GM21737 (cell line): Measurements from ENCODE around the gene UQCR10.

Experiments
- ATAC-seq: cut with Tn5 transposase; IDR thresholded peaks from one replicate; pipeline ENCODE4 v1.9.1; 2021; ENCODE audit warnings: mild to moderate bottlenecking, moderate library complexity; ENCODE audit not compliant: unreplicated experiment

Gene UQCR10

DNA sequence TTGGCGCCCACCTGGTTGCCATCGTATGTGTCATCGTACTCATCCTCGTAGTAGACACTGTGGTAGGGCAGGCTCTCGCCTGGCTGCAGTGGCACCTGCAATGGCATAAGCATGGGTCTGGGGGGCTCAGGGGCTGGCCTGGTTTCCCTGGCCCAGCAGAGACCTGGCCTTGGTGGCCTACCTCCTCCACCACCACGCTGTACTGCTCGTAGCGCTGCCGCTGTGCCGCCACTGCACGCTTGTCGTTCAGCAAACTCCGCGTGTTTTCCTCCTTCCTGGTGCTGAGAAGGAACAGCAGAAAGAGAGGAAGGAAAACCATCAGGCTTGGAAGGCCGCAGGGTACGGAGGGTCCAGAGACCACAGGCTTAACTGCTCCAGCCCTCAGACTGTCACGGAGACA is 26.2 kb downstream of the UQCR10 start:
- no peak for ATAC-seq

DNA sequence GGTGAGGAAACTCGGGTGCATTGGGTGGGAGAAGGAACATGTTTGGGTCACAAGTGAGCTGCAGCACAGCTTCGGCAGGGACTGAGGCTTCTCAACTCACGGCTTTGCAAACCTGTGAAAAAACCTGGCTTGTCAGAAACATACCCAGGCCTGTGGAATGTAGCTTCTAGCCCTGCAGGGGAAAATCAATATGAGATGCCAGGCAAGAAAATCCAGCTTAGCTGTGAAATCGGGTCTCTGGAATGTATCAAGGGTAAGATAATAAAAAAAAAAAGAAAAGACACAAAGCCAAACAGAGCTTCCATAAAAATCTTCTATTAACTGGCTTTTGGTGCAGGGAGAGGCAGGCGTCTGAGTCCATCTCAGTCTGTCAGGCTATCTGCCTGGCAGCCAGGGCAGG is 28.5 kb downstream of the UQCR10 start:
- no peak for ATAC-seq

DNA sequence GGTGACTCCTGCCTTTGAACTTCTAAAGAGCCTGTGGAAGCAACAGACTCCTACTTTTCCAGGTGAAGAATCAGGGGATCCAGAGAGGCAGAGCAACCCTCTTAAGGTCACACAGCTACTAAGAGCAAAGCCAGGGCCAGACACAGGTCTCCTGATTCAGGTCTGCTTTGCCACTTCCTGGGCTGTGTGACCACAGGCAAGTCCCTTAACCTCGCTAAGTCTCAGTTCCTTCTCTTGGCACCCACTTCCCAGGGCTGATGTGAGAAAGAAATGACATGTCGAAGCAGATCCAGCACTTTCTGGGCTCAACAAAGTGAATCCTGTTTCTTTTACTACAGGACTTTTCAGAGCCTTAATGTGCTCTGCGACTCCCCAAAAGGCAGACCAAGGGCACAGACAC is 30.2 kb downstream of the UQCR10 start:
- ATAC-seq, result no peak

DNA sequence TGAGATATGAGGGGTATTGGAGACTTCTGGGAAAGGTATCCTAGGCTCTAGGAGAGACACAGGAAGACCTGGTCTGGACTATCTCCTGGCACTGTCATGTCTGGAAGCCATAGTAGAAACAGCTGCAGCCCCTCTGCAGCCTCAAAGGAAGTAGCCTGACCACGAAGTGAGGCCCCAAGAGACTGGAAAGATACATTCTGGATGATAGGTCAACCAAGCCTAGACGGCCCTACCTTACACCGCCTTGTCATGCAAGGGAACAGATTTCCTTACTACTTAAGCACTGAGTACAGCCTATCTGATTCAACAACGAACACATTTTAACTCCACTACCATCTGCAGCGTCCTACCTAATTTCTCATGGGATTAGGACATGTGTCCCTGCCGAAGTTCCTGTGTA is 31.1 kb downstream of the UQCR10 start:
- no peak for ATAC-seq

DNA sequence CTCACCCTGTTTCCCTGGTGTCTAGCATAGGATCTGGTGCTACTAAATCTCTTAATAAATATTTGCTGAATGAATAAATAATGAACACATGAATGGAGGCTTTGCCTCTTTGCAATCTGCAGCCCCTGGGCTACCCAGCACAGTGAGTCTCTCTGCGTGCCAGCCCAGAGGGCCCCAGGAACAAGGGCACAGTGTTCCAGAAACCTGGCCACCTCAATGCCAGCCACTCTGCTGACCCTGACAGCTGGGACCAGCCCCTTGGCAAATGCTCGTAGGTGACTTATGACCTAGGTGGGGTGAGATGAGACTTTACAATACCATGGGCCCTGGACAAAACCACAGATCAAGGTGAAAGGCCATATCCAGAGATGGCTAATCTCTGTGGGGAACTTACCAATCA is 31.6 kb downstream of the UQCR10 start:
- ATAC-seq, result no peak

DNA sequence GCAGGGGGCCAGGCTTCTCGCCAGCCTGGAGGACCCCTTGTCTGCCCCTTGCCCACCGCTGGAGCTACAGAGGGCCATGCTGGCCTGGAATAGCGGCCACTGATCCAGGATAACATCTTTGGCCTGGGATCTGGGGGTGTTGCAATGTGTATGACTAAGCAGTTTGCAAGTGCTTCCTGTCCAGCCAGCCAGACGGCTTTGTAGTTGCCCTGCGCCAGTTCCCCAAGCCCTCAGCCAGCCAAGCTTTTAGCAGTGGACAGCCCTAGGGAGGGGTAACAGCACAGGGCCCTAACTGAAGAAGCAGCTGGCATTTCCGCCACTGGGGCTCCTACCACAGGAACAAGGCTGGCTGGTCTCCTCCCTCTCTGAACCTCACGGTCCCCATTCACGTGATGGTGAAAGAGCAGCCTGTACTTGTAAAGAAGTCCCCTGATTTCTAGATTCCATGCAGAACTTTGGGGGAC is 32.1 kb downstream of the UQCR10 start:
- no peak for ATAC-seq

DNA sequence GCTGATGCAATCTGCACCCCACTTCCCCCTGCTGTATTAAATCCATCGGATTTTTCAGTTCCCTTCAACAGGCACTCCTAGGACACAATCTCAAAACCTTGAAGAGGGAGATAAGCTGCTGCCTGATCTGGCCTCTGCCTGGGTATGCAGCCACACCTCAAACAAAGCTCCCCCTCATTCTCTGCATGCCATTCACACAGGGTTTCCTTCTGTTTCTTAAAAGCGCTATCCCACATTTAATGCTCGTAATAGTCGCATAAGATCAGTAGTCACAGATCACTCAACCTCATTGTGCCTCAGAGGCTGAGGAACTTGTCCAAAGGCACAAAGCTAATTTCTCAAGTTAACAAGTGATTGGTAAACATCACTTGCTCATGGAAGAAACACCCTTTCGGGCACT is 34.0 kb downstream of the UQCR10 start:
- no peak for ATAC-seq

DNA sequence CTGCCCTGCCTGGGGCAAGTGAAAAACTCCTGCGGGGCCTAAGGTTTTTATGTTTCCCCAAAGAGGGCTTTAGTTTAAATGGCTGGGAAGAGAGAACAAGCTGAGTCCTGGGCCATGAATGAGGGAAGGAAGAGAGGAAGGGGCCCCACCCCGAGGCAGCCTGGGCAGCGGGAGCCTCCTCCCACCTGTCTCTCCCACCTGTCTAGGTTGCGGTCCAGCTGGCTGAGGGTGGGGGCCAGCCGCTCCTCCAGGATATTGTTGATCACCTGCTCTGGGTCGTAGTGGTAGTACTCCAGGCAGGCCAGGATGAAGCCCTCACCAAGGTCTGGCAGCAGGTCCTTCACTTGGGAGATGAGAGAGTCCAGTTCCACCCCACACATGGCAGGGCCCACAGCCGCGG is 34.6 kb downstream of the UQCR10 start:
- no peak for ATAC-seq

DNA sequence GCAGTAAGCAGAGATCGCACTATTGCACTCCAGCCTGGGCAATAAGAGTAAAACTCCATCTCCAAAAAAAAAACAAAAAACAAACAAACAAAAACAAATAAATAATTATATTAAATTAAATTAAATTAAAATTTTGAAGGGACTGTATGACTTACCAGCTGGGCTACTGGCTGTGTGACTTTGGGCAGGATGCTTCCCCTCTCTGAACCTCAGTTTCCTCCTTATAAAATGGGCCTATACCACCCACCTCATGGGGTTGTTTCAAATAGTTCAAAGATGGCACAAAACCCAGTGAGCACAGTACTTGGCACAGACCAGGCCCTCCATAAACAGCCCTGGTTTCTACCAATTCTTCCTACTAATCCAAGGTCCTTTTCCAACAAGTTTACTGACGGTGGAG is 36.0 kb downstream of the UQCR10 start:
- no peak for ATAC-seq

DNA sequence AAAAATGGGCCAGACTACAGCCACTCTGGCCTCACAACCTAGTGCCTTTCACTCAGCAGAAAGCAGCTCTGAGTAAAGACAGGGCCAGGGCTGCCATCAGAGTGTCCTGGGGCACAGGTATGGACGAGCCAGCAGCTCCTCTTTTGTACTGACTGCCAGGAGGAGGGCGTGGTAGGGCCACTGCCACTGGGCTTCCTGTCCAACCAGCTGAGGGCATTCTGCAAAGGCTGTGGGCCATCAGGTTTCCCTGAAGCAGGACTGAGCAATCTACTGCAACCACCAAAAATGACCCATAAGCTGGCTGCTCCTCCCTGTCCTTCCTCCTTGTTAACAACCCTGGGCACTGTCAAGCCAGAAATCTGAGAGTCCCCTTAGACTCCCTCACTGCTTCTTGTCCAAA is 37.8 kb downstream of the UQCR10 start:
- no peak for ATAC-seq

DNA sequence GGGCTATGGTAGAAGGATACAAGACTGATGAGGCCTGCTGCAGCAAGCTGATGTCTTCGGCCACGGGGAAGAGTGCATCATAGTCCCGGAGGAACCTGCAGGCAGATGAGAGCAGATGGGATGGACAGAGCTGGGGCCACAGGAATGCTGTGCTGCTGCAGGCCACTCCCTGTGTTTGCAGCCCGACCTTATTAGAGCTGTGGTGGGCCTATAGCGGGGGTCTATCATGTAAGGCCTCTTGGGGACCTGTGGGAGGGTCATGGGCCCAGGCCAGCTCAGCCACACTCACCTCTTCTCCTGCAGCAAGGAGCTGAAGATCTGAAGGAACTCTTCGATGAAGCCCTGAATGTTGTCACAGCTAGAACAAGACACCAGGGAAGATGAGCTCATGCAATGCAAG is 39.0 kb downstream of the UQCR10 start:
- no peak for ATAC-seq

DNA sequence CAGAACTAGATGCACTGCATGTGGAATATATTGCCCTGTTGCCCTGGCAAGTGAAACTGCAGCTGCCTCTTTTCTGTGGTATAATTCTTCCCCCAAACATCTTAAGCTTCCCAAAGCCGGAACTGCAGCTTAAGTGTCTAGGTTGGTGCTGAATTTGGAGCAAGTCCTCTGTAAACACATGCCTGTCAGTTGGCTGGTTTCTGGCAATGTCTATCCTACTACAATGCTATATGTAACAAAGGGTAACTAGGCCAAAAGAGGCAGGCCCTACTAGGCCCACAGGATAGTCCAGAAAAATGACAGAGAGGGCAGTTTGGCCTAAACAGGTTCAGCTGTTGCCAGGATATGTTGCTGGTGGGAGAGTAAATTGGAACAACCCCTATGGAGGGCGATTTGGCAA is 43.0 kb downstream of the UQCR10 start:
- ATAC-seq, result no peak

DNA sequence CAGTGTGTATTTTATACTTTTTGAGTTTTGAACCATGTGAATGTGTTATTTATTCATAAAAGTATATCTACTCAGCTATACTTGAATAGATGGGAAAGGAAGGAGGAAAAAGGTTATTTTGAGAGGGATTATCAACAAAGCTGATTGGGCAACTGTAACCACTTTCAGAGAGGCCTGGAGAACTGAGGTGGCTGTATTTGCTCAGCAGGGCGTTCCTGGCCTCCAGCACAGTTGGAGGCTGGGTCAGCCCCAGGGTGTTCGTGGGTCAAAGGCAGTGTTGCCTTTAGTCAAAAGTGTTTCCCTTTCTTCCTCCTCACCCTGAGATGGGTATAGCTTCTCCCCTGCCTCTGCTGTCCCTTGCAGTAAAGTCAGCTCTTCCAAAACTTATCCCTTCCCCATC is 44.2 kb downstream of the UQCR10 start:
- ATAC-seq, result no peak

DNA sequence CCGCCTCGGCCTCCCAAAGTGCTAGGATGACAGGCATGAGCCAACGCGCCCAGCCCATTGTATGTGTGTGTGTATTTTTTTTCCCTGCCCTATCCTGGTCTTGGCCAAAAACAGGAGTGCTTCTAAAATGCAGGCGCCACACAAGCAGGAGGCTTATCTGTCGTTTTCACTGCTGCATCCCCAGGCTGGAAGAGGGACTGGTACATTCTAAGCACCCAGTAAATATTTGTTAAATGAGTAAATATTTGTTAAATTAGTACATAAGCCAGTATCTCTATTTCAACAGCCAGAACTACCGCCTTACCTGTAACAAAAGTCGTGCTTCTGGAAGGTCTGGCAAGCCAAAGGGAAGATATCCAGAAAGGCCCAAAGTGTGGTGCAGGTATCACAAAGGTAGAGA is 46.0 kb downstream of the UQCR10 start:
- ATAC-seq, result no peak

DNA sequence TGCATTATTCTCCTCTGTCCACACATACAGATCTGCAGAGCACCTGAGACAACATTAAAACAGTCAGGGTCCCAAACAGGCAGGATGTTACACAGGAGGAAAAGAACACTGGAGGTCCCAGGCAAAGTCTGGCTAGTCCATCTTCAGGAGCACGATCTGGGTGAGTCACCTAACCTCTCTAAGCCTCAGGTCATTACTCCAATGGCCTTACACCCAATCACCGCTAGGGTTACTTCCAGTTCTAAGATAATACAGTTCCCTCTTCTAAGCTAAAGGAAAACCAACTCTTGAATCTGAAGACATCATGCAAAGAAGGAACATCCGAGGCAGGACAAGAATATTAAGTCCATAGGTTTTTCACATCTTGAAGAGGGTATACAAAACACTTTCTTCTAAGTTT is 46.4 kb downstream of the UQCR10 start:
- ATAC-seq, result no peak

DNA sequence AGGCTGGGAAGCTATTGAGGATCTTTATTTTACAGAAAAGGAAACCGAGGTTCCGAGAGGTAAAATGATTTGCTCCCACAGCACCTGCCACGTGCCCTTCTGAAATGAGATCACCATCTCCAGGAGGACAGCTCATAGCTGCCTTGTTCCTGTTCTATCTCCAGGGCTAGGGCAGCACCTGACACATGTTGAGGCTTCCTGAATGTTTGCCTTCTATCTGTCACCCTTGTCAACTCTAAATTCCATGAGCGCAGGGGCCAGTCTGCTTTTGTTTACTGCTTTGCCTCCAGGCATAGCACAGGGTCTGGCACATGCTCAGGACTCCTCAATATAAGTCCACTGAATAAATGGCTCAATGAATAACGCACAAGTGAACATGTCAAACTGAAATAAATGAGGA is 46.8 kb downstream of the UQCR10 start:
- ATAC-seq, result no peak

DNA sequence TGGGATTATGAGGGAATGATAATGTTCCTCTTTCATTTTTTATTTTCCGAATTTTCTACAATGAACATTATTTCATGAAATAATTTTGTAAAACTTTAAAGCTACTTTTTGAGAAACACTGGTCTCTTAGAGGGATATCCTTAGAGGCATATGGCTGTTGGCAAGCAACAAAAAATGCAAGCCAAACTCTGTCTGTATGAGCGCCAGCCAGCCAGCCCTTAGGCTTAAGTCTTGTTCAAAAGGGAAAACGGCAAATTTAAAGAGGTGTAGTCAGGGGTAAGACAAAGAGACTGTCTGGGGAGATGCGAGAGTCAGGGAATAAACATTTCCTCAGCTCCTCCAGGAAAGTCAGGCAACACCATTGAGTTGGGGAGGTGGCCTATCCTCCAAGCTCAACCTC is 48.4 kb downstream of the UQCR10 start:
- no peak for ATAC-seq

DNA sequence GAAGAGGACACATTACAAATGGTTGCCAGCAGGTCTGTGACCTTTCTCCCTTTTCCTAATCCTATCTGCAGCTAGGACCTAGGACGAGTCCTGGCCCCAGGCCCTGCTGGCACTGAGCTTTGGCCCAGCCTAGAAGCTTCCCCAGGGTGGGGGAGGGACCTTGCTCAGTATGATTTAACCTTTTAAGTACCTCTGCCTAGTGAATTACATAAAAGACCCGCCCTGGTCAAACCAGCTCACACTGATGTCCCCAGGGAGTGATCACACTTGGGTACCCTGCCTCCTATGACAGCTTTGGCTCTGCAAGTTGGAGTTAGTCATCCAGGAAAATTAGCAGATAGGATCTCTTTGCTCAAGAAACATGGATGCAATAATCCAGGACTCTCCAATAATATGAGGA is 49.0 kb downstream of the UQCR10 start:
- no peak for ATAC-seq

DNA sequence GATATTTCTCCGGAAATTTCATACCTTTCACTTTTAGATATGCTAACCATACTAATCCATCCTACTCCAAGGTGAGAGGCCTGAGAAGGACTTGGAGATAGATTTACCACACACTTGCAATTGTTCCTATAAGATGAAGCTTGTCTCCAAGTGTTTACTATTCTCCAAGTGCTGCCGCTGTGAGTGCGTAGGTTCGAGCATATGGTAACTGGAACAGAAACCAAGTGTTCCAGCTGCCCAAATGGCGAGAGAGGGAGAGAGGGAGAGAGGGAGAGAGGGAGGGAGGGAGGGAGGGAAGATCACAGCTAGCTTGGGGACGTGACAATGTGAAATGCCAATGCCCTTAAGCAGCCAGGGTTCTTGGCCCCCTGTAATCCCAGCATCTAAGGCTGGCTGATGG is 49.4 kb downstream of the UQCR10 start:
- ATAC-seq, result no peak

DNA sequence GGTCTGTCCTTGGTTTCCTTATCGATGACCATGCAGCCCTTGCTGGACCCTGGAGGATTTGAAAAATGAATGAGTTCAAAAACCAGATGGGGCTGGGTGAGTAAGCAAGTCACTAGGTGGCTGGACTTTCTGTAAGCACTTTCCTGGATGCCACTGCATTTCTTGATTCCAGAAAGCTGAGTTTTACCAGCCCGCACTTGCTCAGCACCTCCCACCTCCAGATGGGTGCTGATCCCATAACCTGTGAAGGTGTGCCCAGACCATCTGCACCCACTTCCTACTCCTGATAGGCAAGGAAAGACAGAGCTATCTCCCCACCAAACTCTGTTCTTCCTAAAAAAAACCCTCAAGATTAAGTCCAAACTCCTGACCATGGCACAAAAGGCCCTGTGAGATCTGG is 49.8 kb downstream of the UQCR10 start:
- ATAC-seq, result no peak

DNA sequence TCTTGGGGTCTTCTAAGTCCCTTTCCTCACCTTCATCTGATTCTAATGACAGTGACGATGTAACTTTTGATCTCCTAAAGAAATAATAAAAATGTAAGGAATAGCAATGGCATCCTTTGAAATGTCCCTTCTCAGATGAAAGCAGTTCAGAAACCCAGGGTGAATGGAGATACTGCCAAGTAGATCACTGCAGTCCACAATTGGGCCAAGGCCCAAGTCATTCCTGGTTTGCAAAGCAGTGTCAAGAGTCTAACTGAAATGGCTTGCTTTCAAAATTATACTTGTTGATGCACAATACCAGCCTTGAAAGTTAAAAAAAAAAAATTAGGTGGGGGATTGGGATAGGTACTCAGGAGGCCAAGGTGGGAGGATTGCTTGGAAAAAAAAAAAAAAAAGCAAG is 50.6 kb downstream of the UQCR10 start:
- ATAC-seq, result no peak

DNA sequence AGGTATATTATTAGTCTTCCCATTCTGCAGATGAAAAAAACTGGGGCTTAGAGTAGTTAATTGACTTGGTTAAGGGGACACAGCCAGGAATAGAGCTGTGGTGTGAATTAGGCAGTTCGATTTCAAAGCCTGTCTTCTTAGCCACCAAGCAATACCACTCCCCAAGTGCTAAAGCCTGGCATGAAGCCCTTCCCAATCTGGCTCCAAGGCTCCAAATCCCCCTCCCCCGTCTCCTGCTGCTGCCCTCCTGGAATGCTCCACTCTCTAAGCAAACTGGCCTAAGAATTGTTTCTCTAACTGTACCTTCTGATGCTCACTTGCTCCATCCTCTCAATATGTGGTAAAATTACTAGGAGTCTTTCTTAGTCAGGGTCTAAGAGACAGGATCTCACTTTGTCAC is 52.3 kb downstream of the UQCR10 start:
- no peak for ATAC-seq
